BJ (cell line): ENCODE measurements around the gene AMZ1. TPM values are rescaled to one million over a fixed set of nuclear protein-coding genes. Genes with fewer than 3 reads are reported as not detected.

Experiments used
- CTCF ChIA-PET: fragments of 350-600 bp; formaldehyde crosslinking; extraction: SDS; loops from one replicate; lab custom pipeline; 2021; ENCODE audit warnings: antibody characterized with exemption, inconsistent platforms; lab: Yijun Ruan, JAX
- POLR2A ChIA-PET: fragments of 300-600 bp; sonication (Branson Sonifier 250); formaldehyde crosslinking; extraction: SDS; loops from one replicate; lab custom pipeline; 2021; ENCODE audit warnings: antibody characterized with exemption; lab: Charles Lee
- DNase-seq: peaks from one replicate; pipeline ENCODE4 v3.0.0-alpha.2; 2011; ENCODE audit warnings: low read depth
- H3K27me3 ChIP-seq: 2 replicates; pipeline ENCODE4 v1.6.0; 2011; ENCODE audit warnings: low read length; ENCODE audit not compliant: control insufficient read depth, insufficient read depth
- H3K36me3 ChIP-seq: 2 replicates; pipeline ENCODE4 v1.5.1; 2011; ENCODE audit warnings: low read length; ENCODE audit not compliant: control insufficient read depth, insufficient read depth
- H3K4me3 ChIP-seq: 2 replicates; pipeline ENCODE4 v1.5.1; 2011; ENCODE audit warnings: low read depth, mild to moderate bottlenecking, control low read depth, low read length
- CTCF ChIP-seq: IDR thresholded peaks from 2 replicates; pipeline ENCODE4 v1.5.1; 2011; ENCODE audit warnings: low read depth, mild to moderate bottlenecking, control low read depth, inconsistent platforms, low read length, moderate library complexity; ENCODE audit not compliant: insufficient read depth
- polyA plus RNA-seq: library from polyadenylated mRNA; depleted of rRNA; stranded (reverse); fragments of >200 nt; gene quantifications from 2 replicates; pipeline ENCODE4 v1.2.3, GENCODE V29; 2011

AMZ1 gene
- polyA plus RNA-seq, 1 experiment = 3.7 TPM

- ChIA-PET CTCF (interaction anchor here (1.4 to 1.8 kb wide), 2 partner anchors 13 kb away, joined by 4 to 10 read pairs; no protein-coding TSS in a partner anchor), POLR2A (no interaction called here)
- Histone ChIP-seq H3K4me3 (no peak overlapping the region), H3K36me3 (peaks cover 41% of the 10 kb centered on the region), H3K27me3 (no peaks in the 10 kb centered on the region)
- TF ChIP-seq CTCF = no peak
- DNase-seq = no peak
Observed at GRCh38 chr7:2657920-2658671, 29.9 kb upstream of the AMZ1 start.

DNA sequence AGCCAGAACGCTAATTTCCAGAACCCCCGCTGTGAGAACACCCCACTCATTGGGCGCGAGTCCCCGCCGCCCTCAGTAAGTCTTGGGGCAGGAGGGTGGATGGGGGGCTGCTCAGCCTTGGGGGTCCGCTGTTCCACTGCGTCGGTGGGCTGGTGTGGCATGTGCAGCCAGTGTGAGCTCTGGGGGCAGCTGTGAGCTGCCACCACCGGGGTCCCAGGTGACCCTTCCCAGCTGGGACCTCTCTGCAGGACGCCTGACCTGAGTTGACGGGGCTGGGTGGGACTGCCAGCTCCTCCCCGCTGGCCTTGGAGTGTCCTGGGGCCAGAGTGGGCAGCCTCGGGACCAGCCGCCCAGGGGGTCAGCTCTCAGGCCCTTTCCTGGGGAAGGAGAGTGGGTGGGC, 29.1 kb upstream of the AMZ1 start:
- CTCF ChIA-PET = interaction anchor here (1.0 to 1.8 kb wide), 3 partner anchors 11 to 22 kb away, joined by 3 to 10 read pairs (median 3); no protein-coding TSS in a partner anchor

GRCh38 chr7:2659556-2660358, 28.2 kb upstream of the AMZ1 start:
- DNase-seq = no peak
- POLR2A ChIA-PET = no interaction called here
- Histone ChIP-seq H3K36me3 (peaks cover 42% of the 10 kb centered on the region), H3K27me3 (no peaks in the 10 kb centered on the region), H3K4me3 (no peak overlapping the region)
- TF ChIP-seq CTCF = no peak
- CTCF ChIA-PET = interaction anchor here (0.9 to 1.8 kb wide), 4 partner anchors 9 to 21 kb away, joined by 3 to 10 read pairs (median 3); no protein-coding TSS in a partner anchor

More for the DNA sequence above, 29.1 kb upstream of the AMZ1 start:
- H3K27me3 ChIP-seq = no peaks in the 10 kb centered on the region
- TF ChIP-seq CTCF = no peak
- DNase-seq = no peak
- peaks cover 42% of the 10 kb centered on the region for H3K36me3 ChIP-seq
- POLR2A ChIA-PET = no interaction called here
- no peak overlapping the region for H3K4me3 ChIP-seq

GRCh38 chr7:2660359-2661095, 27.5 kb upstream of the AMZ1 start:
- peak; percentile 48 for TF ChIP-seq CTCF
- Histone ChIP-seq H3K4me3 (no peak overlapping the region), H3K27me3 (no peaks in the 10 kb centered on the region), H3K36me3 (peaks cover 40% of the 10 kb centered on the region)
- POLR2A ChIA-PET = no interaction called here
- CTCF ChIA-PET = interaction anchor here (0.9 to 1.8 kb wide), 2 partner anchors 9 to 10 kb away, joined by 3 to 10 read pairs; no protein-coding TSS in a partner anchor
- DNase-seq = no peak

DNA sequence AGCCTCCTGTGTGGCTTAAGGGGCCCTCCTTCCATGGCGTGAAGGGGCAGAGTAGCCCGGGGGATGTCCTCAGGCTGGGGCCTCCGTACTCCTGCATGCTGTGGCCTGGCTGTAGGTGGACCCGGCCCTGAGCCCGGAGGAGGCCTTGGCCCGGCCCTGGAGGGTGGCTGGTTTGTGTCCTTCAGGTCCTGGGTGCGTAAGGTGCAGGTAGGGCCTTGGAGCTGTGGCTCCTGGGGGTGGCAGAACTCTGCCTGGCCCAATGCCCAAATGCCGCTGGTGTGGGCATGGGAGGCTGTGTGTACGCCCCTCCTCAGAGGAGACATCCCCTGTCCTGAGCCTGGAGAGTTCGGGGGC, 26.9 kb upstream of the AMZ1 start:
- H3K4me3 ChIP-seq = no peak overlapping the region
- no peak for TF ChIP-seq CTCF
- ChIA-PET POLR2A (no interaction called here), CTCF (interaction anchor here (0.7 kb wide), 1 partner anchor 1980 kb away, joined by 3 read pairs; no protein-coding TSS in a partner anchor)
- no peaks in the 10 kb centered on the region for H3K27me3 ChIP-seq
- no peak for DNase-seq
- peaks cover 37% of the 10 kb centered on the region for H3K36me3 ChIP-seq
